ENCODE results near the gene IFNA6.

- no peak for TF ChIP-seq CTCF (IDR thresholded peaks at IDR 0.05)
- TF ChIP-seq POLR2AphosphoS5 (IDR thresholded peaks at IDR 0.05), result no peak
These were observed 48.3 kb upstream of the IFNA6 start for GRCh38 chr9:21398955-21399489.

Data from breast epithelium (tissue), 3 donors.